ENCODE results near the gene FLAD1. TPM values are rescaled to one million over a fixed set of nuclear protein-coding genes. Genes with fewer than 3 reads are reported as not detected.
A peak's percentile ranks its signal among the peaks of the same experiment; 100 is the strongest.

The FLAD1 gene
- total RNA-seq, 1 experiment from 2014 or later: 97.0 TPM

GRCh38 chr1:154963643-154964042, 19.5 kb upstream of the FLAD1 start:
- no peak overlapping the region for H3K4me2 ChIP-seq (ENCODE audit: insufficient read depth, insufficient read length, low read length)
- no peak overlapping the region for H3K56ac ChIP-seq (ENCODE audit: insufficient read length, low read depth, low read length)
- H2BK5ac ChIP-seq (ENCODE audit: insufficient read length, low read length): no peak overlapping the region
- Mint-ChIP-seq H3K4me3 (no peak overlapping the region), H3K9me3 (no peaks in the 10 kb centered on the region), H3K4me1 (peaks cover 32 to 37% of the 10 kb centered on the region in 2 experiments), H3K27ac (peak overlapping the region in 1 of 3 experiments; percentile 48; a peak in 2 of 7 replicates), H3K27me3 (ENCODE audit: low read depth) (no peaks in the 10 kb centered on the region), H3K36me3 (ENCODE audit: insufficient read depth in 1 of 3, low read depth in 3 of 3) (peaks cover 44 to 80% (median 74%) of the 10 kb centered on the region in 3 experiments)
- H2AK5ac ChIP-seq (ENCODE audit: insufficient read length, low read length): no peak overlapping the region
- no peak overlapping the region for H4K5ac ChIP-seq (ENCODE audit: insufficient read length, low read depth, low read length)
- no peak overlapping the region for H4K91ac ChIP-seq (ENCODE audit: insufficient read length, low read depth, low read length)
- H3K79me1 ChIP-seq (ENCODE audit: insufficient read depth, low read depth, low read length, poor library complexity, severe bottlenecking): peaks cover 3% of the 10 kb centered on the region
- no peaks in the 10 kb centered on the region for H3K9me3 ChIP-seq (ENCODE audit: control insufficient read depth, low read depth, low read length)
- no peak overlapping the region for H4K8ac ChIP-seq (replicated peaks; ENCODE audit: insufficient read length, low read depth, low read length)
- no peak overlapping the region for H2BK120ac ChIP-seq (ENCODE audit: low read depth, low read length, poor library complexity, severe bottlenecking)
- H3K9ac ChIP-seq (ENCODE audit: extremely low read depth, insufficient read length, low read length): no peak overlapping the region
- H3K23ac ChIP-seq (ENCODE audit: insufficient read length, low read depth, low read length): no peak overlapping the region
- peaks cover 2% of the 10 kb centered on the region for H4K20me1 ChIP-seq (ENCODE audit: control insufficient read depth, insufficient read depth, insufficient read length)
- TF ChIP-seq CTCF (conservative IDR thresholded peaks at IDR 0.05): no peak
- H3K23me2 ChIP-seq (ENCODE audit: insufficient read length, low read depth, low read length, poor library complexity, severe bottlenecking): no peaks in the 10 kb centered on the region
- H3T11ph ChIP-seq (ENCODE audit: low read length): no peak overlapping the region
- peaks cover 2% of the 10 kb centered on the region; the same call in 1 of the 2 replicates for H3K4me1 ChIP-seq (ENCODE audit: insufficient read depth, low read length)
- H2AFZ ChIP-seq (ENCODE audit: low read length): no peak overlapping the region
- H3K14ac ChIP-seq (ENCODE audit: insufficient read depth, low read length): no peak overlapping the region
- H3K18ac ChIP-seq (ENCODE audit: insufficient read length, low read depth, low read length): no peak overlapping the region
- no peak overlapping the region for H3K27ac ChIP-seq (ENCODE audit: insufficient read length, low read depth, low read length)
- no peak overlapping the region for H2BK12ac ChIP-seq (ENCODE audit: insufficient read length, low read depth, low read length)
- H3K79me2 ChIP-seq (ENCODE audit: insufficient read depth, low read length): no peaks in the 10 kb centered on the region; the same call in 1 of the 2 replicates
- H3K4ac ChIP-seq (ENCODE audit: low read depth, low read length): no peak overlapping the region
- H2BK20ac ChIP-seq (ENCODE audit: low read depth, low read length, poor library complexity, severe bottlenecking): no peak overlapping the region
- H2BK15ac ChIP-seq (ENCODE audit: low read depth, low read length): no peak overlapping the region
- no peaks in the 10 kb centered on the region for H3K27me3 ChIP-seq (ENCODE audit: insufficient read depth, low read length)
- no CpG with 5 or more reads among the region's 8 CpGs for WGBS (ENCODE audit: extremely low coverage, insufficient read length, low lambda C conversion rate)
- DNase-seq: no peak

Measured in H9 (cell line).